SKM-1 (cell line): Measurements from ENCODE around the gene PNLIP.

ENCODE experiments used
- DNase-seq: peaks from one replicate; lab custom pipeline; 2025; ENCODE audit not compliant: unreplicated experiment; lab: John Stamatoyannopoulos, UW

The PNLIP gene

GRCh38 chr10:116613471-116613870, 67.7 kb downstream of the PNLIP start:
- DNase-seq, result no peak

- DNase-seq, result no peak
Measured at GRCh38 chr10:116614796-116615195, 69.1 kb downstream of the PNLIP start.

- no peak for DNase-seq
Measured at GRCh38 chr10:116615199-116615776, 69.6 kb downstream of the PNLIP start.
